ENCODE measurements around the gene MYMK.

MYMK gene

DNA sequence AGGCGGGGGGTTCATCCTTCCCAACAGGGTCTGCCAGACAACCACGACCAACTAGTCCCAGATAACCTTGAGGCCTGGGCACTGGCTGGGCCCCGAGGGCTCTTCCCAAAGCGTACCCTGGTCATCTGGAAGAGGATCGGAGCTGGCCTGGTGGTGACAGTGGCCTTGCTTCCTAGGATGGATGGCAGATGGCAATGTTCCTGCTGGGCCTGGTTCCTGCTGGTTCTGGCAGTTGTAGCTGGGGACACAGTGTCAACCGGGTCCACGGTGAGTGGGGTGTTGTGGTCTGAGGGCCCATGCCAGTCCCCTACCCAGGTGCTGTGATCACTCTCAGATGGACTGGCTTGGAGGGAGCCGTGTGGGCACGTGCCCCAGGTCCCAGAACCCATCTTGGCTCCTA, 11.8 kb upstream of the MYMK start:
- ChIA-PET POLR2A (no interaction called here), CTCF (no interaction called here)
- DNase-seq (ENCODE audit: extremely low spot score) = no peak
- no peak for TF ChIP-seq LEF1 (IDR thresholded peaks at IDR 0.05; ENCODE audit: borderline replicate concordance)
- no peak for TF ChIP-seq L3MBTL2 (conservative IDR thresholded peaks at IDR 0.05)
- TF ChIP-seq FOXM1 (IDR thresholded peaks at IDR 0.05; ENCODE audit: borderline replicate concordance) = no peak
- TF ChIP-seq CTBP1 (IDR thresholded peaks at IDR 0.05; ENCODE audit: borderline replicate concordance) = no peak
- TF ChIP-seq HDGF (IDR thresholded peaks at IDR 0.05; ENCODE audit: borderline replicate concordance) = no peak
- TF ChIP-seq, protein P1, sequence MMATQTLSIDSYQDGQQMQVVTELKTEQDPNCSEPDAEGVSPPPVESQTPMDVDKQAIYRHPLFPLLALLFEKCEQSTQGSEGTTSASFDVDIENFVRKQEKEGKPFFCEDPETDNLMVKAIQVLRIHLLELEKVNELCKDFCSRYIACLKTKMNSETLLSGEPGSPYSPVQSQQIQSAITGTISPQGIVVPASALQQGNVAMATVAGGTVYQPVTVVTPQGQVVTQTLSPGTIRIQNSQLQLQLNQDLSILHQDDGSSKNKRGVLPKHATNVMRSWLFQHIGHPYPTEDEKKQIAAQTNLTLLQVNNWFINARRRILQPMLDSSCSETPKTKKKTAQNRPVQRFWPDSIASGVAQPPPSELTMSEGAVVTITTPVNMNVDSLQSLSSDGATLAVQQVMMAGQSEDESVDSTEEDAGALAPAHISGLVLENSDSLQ (IDR thresholded peaks at IDR 0.05) = no peak
- no peak for TF ChIP-seq ZNF384 (IDR thresholded peaks at IDR 0.05)
- TF ChIP-seq SUZ12 (IDR thresholded peaks at IDR 0.05) = no peak
- no peak for TF ChIP-seq TARDBP (IDR thresholded peaks at IDR 0.05)
- TF ChIP-seq BHLHE40 (IDR thresholded peaks at IDR 0.05; ENCODE audit: borderline replicate concordance) = no peak
- TF ChIP-seq FOXA1 (IDR thresholded peaks at IDR 0.05) = no peak
- TF ChIP-seq ELF4 (IDR thresholded peaks at IDR 0.05) = no peak
- TF ChIP-seq SP1 (IDR thresholded peaks at IDR 0.05) = no peak

- no peak for DNase-seq (ENCODE audit: extremely low spot score)
- CTCF ChIA-PET = no interaction called here
- POLR2A ChIA-PET = no interaction called here
- no peak for TF ChIP-seq ELF4 (IDR thresholded peaks at IDR 0.05)
- TF ChIP-seq SP1 (IDR thresholded peaks at IDR 0.05) = no peak
- TF ChIP-seq NFRKB (IDR thresholded peaks at IDR 0.05) = no peak
- no peak for TF ChIP-seq ZNF384 (IDR thresholded peaks at IDR 0.05)
- TF ChIP-seq ARNT (IDR thresholded peaks at IDR 0.05) = no peak
- TF ChIP-seq, protein P1 (IDR thresholded peaks at IDR 0.05) = no peak
- no peak for TF ChIP-seq FOXM1 (IDR thresholded peaks at IDR 0.05; ENCODE audit: borderline replicate concordance)
- no peak for TF ChIP-seq BHLHE40 (IDR thresholded peaks at IDR 0.05; ENCODE audit: borderline replicate concordance)
These were observed 11.3 kb upstream of the MYMK start for GRCh38 chr9:133536080-133536479.

DNA sequence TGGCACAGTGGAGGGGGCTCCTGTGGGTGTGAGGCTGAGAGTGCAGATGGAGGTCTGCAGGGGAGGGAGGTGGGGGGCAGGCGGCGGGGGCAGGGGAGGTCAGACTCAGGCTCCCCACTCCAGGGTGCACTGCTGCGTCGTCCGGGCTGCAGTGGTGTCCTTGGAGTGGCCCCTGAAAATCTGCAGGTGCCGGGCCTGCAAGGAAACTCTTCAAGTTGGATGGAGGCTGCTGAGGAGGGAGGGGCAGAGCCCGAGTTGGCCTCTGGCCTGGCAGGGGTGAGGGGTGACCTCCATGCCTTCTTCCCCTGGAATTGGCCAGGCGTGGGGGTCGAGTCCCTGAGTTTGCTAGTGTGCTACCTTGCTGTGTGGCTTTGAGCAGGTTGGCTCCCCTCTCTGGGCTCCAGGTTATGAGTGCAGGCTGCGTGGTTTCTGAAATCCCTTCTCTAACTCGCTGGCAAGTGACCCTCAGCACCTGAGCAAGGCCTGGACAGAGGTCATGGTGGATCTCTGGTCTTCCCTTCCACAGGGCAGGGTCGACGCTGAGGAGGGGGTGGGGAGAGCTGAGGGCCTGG, 10.6 kb upstream of the MYMK start:
- TF ChIP-seq ARNT (IDR thresholded peaks at IDR 0.05) = no peak
- no peak for DNase-seq (ENCODE audit: extremely low spot score)
- CTCF ChIA-PET = no interaction called here

DNA sequence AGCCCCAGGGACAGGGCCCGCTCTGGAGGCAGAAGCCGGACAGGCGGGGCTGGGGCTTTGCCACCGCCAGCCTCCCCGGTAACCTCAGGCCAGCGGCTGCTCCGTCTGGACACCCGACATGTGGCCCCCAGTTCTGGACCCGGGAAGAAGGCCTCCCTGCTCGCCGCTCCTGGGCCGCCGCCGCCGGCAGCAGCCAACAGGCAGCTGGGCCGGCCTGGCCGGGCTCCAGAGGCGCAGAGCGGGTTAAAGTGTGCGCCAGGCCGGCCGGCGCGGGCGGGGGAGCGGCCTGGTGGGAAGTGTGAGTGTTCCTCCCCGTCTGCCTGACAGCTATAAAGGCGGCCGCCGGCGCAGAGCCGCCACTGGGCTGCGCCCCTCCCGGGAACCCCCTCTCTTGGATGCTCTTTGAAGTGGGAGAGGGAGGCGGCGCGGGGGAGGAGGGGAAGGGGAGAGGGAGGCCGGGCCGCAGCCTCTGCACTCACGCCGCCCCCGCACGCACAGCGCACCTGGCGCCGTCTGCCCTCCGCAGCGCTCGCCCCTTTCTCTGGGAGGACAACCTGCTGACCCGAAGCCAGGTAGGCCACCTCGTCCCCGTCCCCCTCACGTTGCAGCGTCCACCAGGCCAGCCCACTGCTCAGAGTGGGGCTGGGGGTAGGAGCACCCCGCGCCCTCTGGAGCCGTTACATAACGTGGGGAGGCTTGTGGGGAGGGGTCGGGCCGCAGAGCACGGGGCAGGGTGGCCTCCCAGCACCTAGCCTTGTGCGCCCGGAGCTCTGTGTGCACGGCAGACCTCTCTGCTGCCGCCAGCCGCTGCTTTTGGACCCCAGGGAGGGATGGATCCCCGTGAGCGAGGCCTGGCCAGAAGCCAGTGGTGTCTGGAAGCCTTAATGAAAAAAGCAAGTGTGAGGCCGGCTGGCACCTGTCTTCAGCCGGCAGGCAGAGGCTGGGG, 9.9 kb upstream of the MYMK start, which contains the start of gene ADAMTSL2:
Gene ADAMTSL2, plus strand, starts transcription at position 359 of the 946 bp plus-strand sequence. CDS start 2,009 bp downstream, outside the sequence.
- ChIA-PET POLR2A (no interaction called here), CTCF (interaction anchor here (0.6 to 1.4 kb wide), 2 partner anchors 193 to 233 kb away, joined by 3 to 7 read pairs; no protein-coding TSS in a partner anchor)
- TF ChIP-seq FOXM1 (IDR thresholded peaks at IDR 0.05; ENCODE audit: borderline replicate concordance) = no peak
- no peak for TF ChIP-seq FOXK2 (IDR thresholded peaks at IDR 0.05)
- no peak for TF ChIP-seq SUZ12 (IDR thresholded peaks at IDR 0.05)
- no peak for TF ChIP-seq BHLHE40 (IDR thresholded peaks at IDR 0.05; ENCODE audit: borderline replicate concordance)
- no peak for TF ChIP-seq CTBP1 (IDR thresholded peaks at IDR 0.05; ENCODE audit: borderline replicate concordance)
- no peak for TF ChIP-seq L3MBTL2 (conservative IDR thresholded peaks at IDR 0.05)
- TF ChIP-seq LEF1 (IDR thresholded peaks at IDR 0.05; ENCODE audit: borderline replicate concordance) = no peak
- no peak for TF ChIP-seq ZNF384 (IDR thresholded peaks at IDR 0.05)
- no peak for TF ChIP-seq ARNT (IDR thresholded peaks at IDR 0.05)
- TF ChIP-seq, protein P1 (IDR thresholded peaks at IDR 0.05) = no peak
- no peak for TF ChIP-seq ELF4 (IDR thresholded peaks at IDR 0.05)
- TF ChIP-seq SP1 (IDR thresholded peaks at IDR 0.05) = no peak
- TF ChIP-seq NFRKB (IDR thresholded peaks at IDR 0.05) = no peak
- DNase-seq (ENCODE audit: extremely low spot score) = no peak

More for the DNA sequence above, 10.6 kb upstream of the MYMK start:
- POLR2A ChIA-PET = no interaction called here

- no peak for DNase-seq (ENCODE audit: extremely low spot score)
- ChIA-PET POLR2A (no interaction called here), CTCF (interaction anchor here (0.6 to 1.4 kb wide), 2 partner anchors 193 to 234 kb away, joined by 3 to 7 read pairs; no protein-coding TSS in a partner anchor)
- TF ChIP-seq LEF1 (IDR thresholded peaks at IDR 0.05; ENCODE audit: borderline replicate concordance) (no peak), CTBP1 (IDR thresholded peaks at IDR 0.05; ENCODE audit: borderline replicate concordance) (no peak), FOXM1 (IDR thresholded peaks at IDR 0.05; ENCODE audit: borderline replicate concordance) (no peak), HDGF (IDR thresholded peaks at IDR 0.05; ENCODE audit: borderline replicate concordance) (no peak), SUZ12 (IDR thresholded peaks at IDR 0.05) (no peak), BHLHE40 (IDR thresholded peaks at IDR 0.05; ENCODE audit: borderline replicate concordance) (no peak)
- TF ChIP-seq, protein P1 (IDR thresholded peaks at IDR 0.05) = no peak
These were observed 9.1 kb upstream of the MYMK start for GRCh38 chr9:133533857-133534256.

Measured in HEK293T (cell line).